NCI-H774 (cell line): ENCODE measurements around the gene NEUROG2.
A peak's percentile ranks its signal among the peaks of the same experiment; 100 is the strongest.
"Not testable (repeated sequence)": the region's sequence is repeated elsewhere in the genome, so short reads cannot be mapped to it uniquely, and the experiment has no call there.

Experiments
- DNase-seq: peaks from one replicate; lab custom pipeline; 2025; lab: John Stamatoyannopoulos, UW

Gene NEUROG2

GRCh38 chr4:112516066-112516470 is at the start of gene NEUROG2:
Gene NEUROG2, minus strand, starts transcription at chr4:112516180. Its CDS starts 705 bp downstream, at chr4:112515475.
- no peak for DNase-seq

- no peak for DNase-seq
Observed at GRCh38 chr4:112564706-112565270, 48.8 kb upstream of the NEUROG2 start.

GRCh38 chr4:112563431-112564200 is 47.6 kb upstream of the NEUROG2 start:
- no peak for DNase-seq

GRCh38 chr4:112562254-112562879 is 46.4 kb upstream of the NEUROG2 start:
- DNase-seq: no peak

- no peak for DNase-seq
Observed at GRCh38 chr4:112560084-112560483, 44.1 kb upstream of the NEUROG2 start.

- no peak for DNase-seq
Observed at GRCh38 chr4:112559053-112559452, 43.1 kb upstream of the NEUROG2 start.

GRCh38 chr4:112557676-112558411 is 41.9 kb upstream of the NEUROG2 start:
- DNase-seq: no peak

GRCh38 chr4:112554271-112554670 is 38.3 kb upstream of the NEUROG2 start:
- not testable (repeated sequence) for DNase-seq

GRCh38 chr4:112552668-112553067 is 36.7 kb upstream of the NEUROG2 start:
- no peak for DNase-seq

- DNase-seq: no peak
Observed at GRCh38 chr4:112550728-112551127, 34.7 kb upstream of the NEUROG2 start.

- DNase-seq: no peak
Observed at GRCh38 chr4:112546476-112546875, 30.5 kb upstream of the NEUROG2 start.

- DNase-seq: no peak
Observed at GRCh38 chr4:112545346-112545745, 29.4 kb upstream of the NEUROG2 start.

- no peak for DNase-seq
Observed at GRCh38 chr4:112540695-112541094, 24.7 kb upstream of the NEUROG2 start.

GRCh38 chr4:112536123-112536522 is 20.1 kb upstream of the NEUROG2 start:
- no peak for DNase-seq

- no peak for DNase-seq
Observed at GRCh38 chr4:112532267-112532666, 16.3 kb upstream of the NEUROG2 start.

GRCh38 chr4:112531146-112531545 is 15.2 kb upstream of the NEUROG2 start:
- no peak for DNase-seq

- DNase-seq: no peak
Observed at GRCh38 chr4:112526061-112526460, 10.1 kb upstream of the NEUROG2 start.

- DNase-seq: peak; percentile 57
Observed at GRCh38 chr4:112523764-112524505, 8.0 kb upstream of the NEUROG2 start.

GRCh38 chr4:112523008-112523721 is 7.2 kb upstream of the NEUROG2 start:
- DNase-seq: no peak

GRCh38 chr4:112522431-112522830 is 6.5 kb upstream of the NEUROG2 start:
- not testable (repeated sequence) for DNase-seq
